Spleen (tissue), 11 donors: Measurements from ENCODE around the gene BTC. TPM values are rescaled to one million over a fixed set of nuclear protein-coding genes. Genes with fewer than 3 reads are reported as not detected.

Experiments used
- DNase-seq: peaks from one replicate; pipeline ENCODE4 v3.0.0-alpha.2; 2020
- H3K27ac ChIP-seq, 8 donors: fragments of 200-600 bp; sonication (generic) in 7 of 8; 1 replicate in 4 of 8; 2 replicates in 4 of 8; pipeline versions ENCODE4 v1.5.0 to v1.8.0; 2016 to 2021; ENCODE audit warnings: inconsistent platforms in 4 of 8, mild to moderate bottlenecking in 4 of 8, moderate library complexity in 1 of 8
- H3K27me3 ChIP-seq, 7 donors: fragments of 200-600 bp; sonication (generic) in 6 of 7; replicated peaks in 1 of 7; 1 replicate in 4 of 7; 2 replicates in 3 of 7; pipeline versions ENCODE4 v1.5.0 to v1.8.0; 2016 to 2021; ENCODE audit warnings: inconsistent platforms in 3 of 7, mild to moderate bottlenecking in 1 of 7
- H3K36me3 ChIP-seq, 6 donors: fragments of 200-600 bp; sonication (generic) in 5 of 6; 1 replicate in 4 of 6; 2 replicates in 2 of 6; pipeline versions ENCODE4 v1.5.0 to v1.8.0; 2016 to 2021; ENCODE audit warnings: inconsistent platforms in 2 of 6
- H3K4me1 ChIP-seq, 6 donors: fragments of 200-600 bp; sonication (generic) in 5 of 6; 1 replicate in 3 of 6; 2 replicates in 3 of 6; pipeline versions ENCODE4 v1.5.0 to v1.8.0; 2016 to 2021; ENCODE audit warnings: inconsistent platforms in 3 of 6
- H3K4me3 ChIP-seq, 8 donors: fragments of 200-600 bp; sonication (generic) in 7 of 8; 1 replicate in 4 of 8; 2 replicates in 4 of 8; pipeline versions ENCODE4 v1.5.0 to v1.8.0; 2016 to 2021; ENCODE audit warnings: inconsistent platforms in 4 of 8, mild to moderate bottlenecking in 4 of 8, moderate library complexity in 2 of 8
- H3K9me3 ChIP-seq, 8 donors: fragments of 200-600 bp; sonication (generic) in 7 of 8; 1 replicate in 4 of 8; 2 replicates in 4 of 8; pipeline versions ENCODE4 v1.5.0 to v1.8.0; 2016 to 2021; ENCODE audit warnings: inconsistent platforms in 4 of 8
- CTCF ChIP-seq, 11 experiments: fragments of 200-600 bp in 7 of 11; fragments of 450-650 bp in 4 of 11; sonication (generic) in 4 of 11; IDR thresholded peaks in 8 of 11; conservative IDR thresholded peaks in 3 of 11; 1 replicate in 7 of 11; 2 replicates in 4 of 11; pipeline versions ENCODE4 v1.4.0 to v1.8.0; 2016 to 2021; ENCODE audit warnings: antibody characterized with exemption in 11 of 11, inconsistent platforms in 4 of 11, mild to moderate bottlenecking in 1 of 11
- POLR2A ChIP-seq, 3 donors: fragments of 450-650 bp; IDR thresholded peaks; one replicate each; pipeline ENCODE4 v1.5.1; 2017; ENCODE audit warnings: antibody characterized with exemption in 3 of 3, mild to moderate bottlenecking in 1 of 3
- POLR2AphosphoS5 ChIP-seq, 3 donors: sonication (generic); formaldehyde crosslinking; IDR thresholded peaks; one replicate each; pipeline ENCODE4 v1.5.1; 2017; ENCODE audit warnings: antibody characterized with exemption in 3 of 3
- WGBS, 5 donors: extraction: QIAGEN DNeasy Blood & Tissue Kit in 3 of 5; methylation state at CpG; one replicate each; pipeline versions ENCODE4 v1.1.5 to v1.1.7; 2013 to 2018; 5-methylcytosine and 5-hydroxymethylcytosine counted together
- intact Hi-C: fragments of 100-400 bp; cut with DNase I; formaldehyde crosslinking; loops from one replicate; pipeline ENCODE4 v1.15.0; 2023; ENCODE audit warnings: low total_unique reads
- polyA plus RNA-seq, 3 donors: library from polyadenylated mRNA; stranded (reverse); fragments of 200-250 nt; gene quantifications; one replicate each; pipeline ENCODE4 v1.2.1, GENCODE V29; 2013
- total RNA-seq, 7 donors: library from RNA; depleted of rRNA in 3 of 7; stranded (reverse); fragments of >200 nt in 3 of 7; fragmentation: NEBNext Ultra II Directional in 4 of 7; extraction: Animal tissue kit (Norgen Biotek cat#: 25700) in 4 of 7; gene quantifications; one replicate each; pipeline versions ENCODE4 v1.1.0 to v1.2.1, GENCODE V29; 2016 to 2021
- donor health status: healthy with polysubstance abuse.
- donor health status: DM: no; HTN: no; CAD: no; lungs with moderate emphysema.
- donor health status: DM: no; HTN: no; CAD: no.
- donor health status: Bipolar disorder and iron deficiency.
- donor health status: healthy.
- donor health status: DM: no; HTN: no; CAD: no.
- donor health status: DM: yes; HTN: yes; CAD: no.

Gene BTC
- total and polyA plus RNA-seq, 10 donors: 0.06 to 0.93 (median 0.11) TPM; not detected in 5

- TF ChIP-seq POLR2A (IDR thresholded peaks at IDR 0.05): no peak
- no peak for TF ChIP-seq POLR2AphosphoS5 (IDR thresholded peaks at IDR 0.05)
- TF ChIP-seq CTCF (IDR thresholded peaks at IDR 0.05 in 8 of 11, conservative IDR thresholded peaks at IDR 0.05 in 3 of 11): no peak
- WGBS, 5 donors: 85 to 93% (median 90%) methylated on average over 2 of the region's 2 CpGs
- no peaks in the 10 kb centered on the region for H3K9me3 ChIP-seq
- no peak for DNase-seq
- no peak overlapping the region for H3K4me3 ChIP-seq
- no peaks in the 10 kb centered on the region for H3K36me3 ChIP-seq
- no peak overlapping the region for H3K27ac ChIP-seq
- intact Hi-C loops: no loop called here
- peaks cover 5 to 64% (median 18%) of the 10 kb centered on the region in 7 donors for H3K27me3 ChIP-seq
- H3K4me1 ChIP-seq: peaks cover 3 to 13% (median 10%) of the 10 kb centered on the region in 6 donors
These were observed 3.7 kb downstream of the BTC start for GRCh38 chr4:74790652-74791051.

- no peak overlapping the region for H3K27ac ChIP-seq
- DNase-seq: no peak
- H3K4me3 ChIP-seq: no peak overlapping the region
- H3K27me3 ChIP-seq: peaks cover 5 to 52% (median 17%) of the 10 kb centered on the region in 7 donors
- WGBS, 5 donors: 45 to 94% (median 81%) methylated on average over 1 of the region's 1 CpG
- H3K4me1 ChIP-seq: peaks cover 3 to 11% (median 10%) of the 10 kb centered on the region in 6 donors
- intact Hi-C loops: no loop called here
- H3K9me3 ChIP-seq: no peaks in the 10 kb centered on the region
- H3K36me3 ChIP-seq: no peaks in the 10 kb centered on the region
- TF ChIP-seq POLR2A (IDR thresholded peaks at IDR 0.05): no peak
- TF ChIP-seq POLR2AphosphoS5 (IDR thresholded peaks at IDR 0.05): no peak
- TF ChIP-seq CTCF (IDR thresholded peaks at IDR 0.05 in 8 of 11, conservative IDR thresholded peaks at IDR 0.05 in 3 of 11): no peak
These were observed 4.8 kb downstream of the BTC start for GRCh38 chr4:74789518-74789917.

GRCh38 chr4:74777531-74777930, 16.8 kb downstream of the BTC start:
- no peaks in the 10 kb centered on the region for H3K4me1 ChIP-seq
- TF ChIP-seq POLR2A (IDR thresholded peaks at IDR 0.05) (no peak), CTCF (IDR thresholded peaks at IDR 0.05 in 8 of 11, conservative IDR thresholded peaks at IDR 0.05 in 3 of 11) (no peak), POLR2AphosphoS5 (IDR thresholded peaks at IDR 0.05) (no peak)
- no peaks in the 10 kb centered on the region for H3K9me3 ChIP-seq
- no peaks in the 10 kb centered on the region for H3K27me3 ChIP-seq
- intact Hi-C loops: no loop called here
- no peak overlapping the region for H3K27ac ChIP-seq
- H3K36me3 ChIP-seq: no peaks in the 10 kb centered on the region
- DNase-seq: no peak
- H3K4me3 ChIP-seq: no peak overlapping the region

GRCh38 chr4:74772783-74773182, 21.5 kb downstream of the BTC start:
- WGBS, 5 donors: 83 to 88% (median 86%) methylated on average over 3 of the region's 3 CpGs
- TF ChIP-seq POLR2AphosphoS5 (IDR thresholded peaks at IDR 0.05): no peak
- no peak for TF ChIP-seq POLR2A (IDR thresholded peaks at IDR 0.05)
- no peak for TF ChIP-seq CTCF (IDR thresholded peaks at IDR 0.05 in 8 of 11, conservative IDR thresholded peaks at IDR 0.05 in 3 of 11)
- H3K9me3 ChIP-seq: no peaks in the 10 kb centered on the region
- H3K36me3 ChIP-seq: no peaks in the 10 kb centered on the region
- DNase-seq: no peak
- H3K4me3 ChIP-seq: no peak overlapping the region
- H3K27me3 ChIP-seq: no peaks in the 10 kb centered on the region
- intact Hi-C loops: no loop called here
- H3K27ac ChIP-seq: no peak overlapping the region
- H3K4me1 ChIP-seq: no peaks in the 10 kb centered on the region
